ENCODE data around the gene DEPDC5. TPM values are rescaled to one million over a fixed set of nuclear protein-coding genes. Genes with fewer than 3 reads are reported as not detected.
"Not testable (repeated sequence)": the region's sequence is repeated elsewhere in the genome, so short reads cannot be mapped to it uniquely, and the experiment has no call there.

DEPDC5 gene
- total RNA-seq, 1 donor from 2014 or later = 13.6 TPM

GRCh38 chr22:31750365-31751284 lies 3.2 kb upstream of the DEPDC5 start:
- no peak for DNase-seq (ENCODE audit: low read depth)
- Histone ChIP-seq H3K27me3 (ENCODE audit: control insufficient read depth, insufficient read depth, low read length) (no peaks in the 10 kb centered on the region), H3K36me3 (ENCODE audit: control insufficient read depth, insufficient read depth, low read length) (no peaks in the 10 kb centered on the region), H3K4me3 (ENCODE audit: low read depth, low read length) (no peak overlapping the region)
- no peak for TF ChIP-seq CTCF (IDR thresholded peaks at IDR 0.05; ENCODE audit: insufficient read depth, low read length, poor library complexity, severe bottlenecking)

GRCh38 chr22:31752096-31752847 lies 1.5 kb upstream of the DEPDC5 start:
- Histone ChIP-seq H3K4me3 (ENCODE audit: low read depth, low read length) (no peak overlapping the region), H3K27me3 (ENCODE audit: control insufficient read depth, insufficient read depth, low read length) (no peaks in the 10 kb centered on the region), H3K36me3 (ENCODE audit: control insufficient read depth, insufficient read depth, low read length) (no peaks in the 10 kb centered on the region)
- TF ChIP-seq CTCF (IDR thresholded peaks at IDR 0.05; ENCODE audit: insufficient read depth, low read length, poor library complexity, severe bottlenecking) = no peak
- no peak for DNase-seq (ENCODE audit: low read depth)

- H3K4me3 ChIP-seq (ENCODE audit: low read depth, low read length) = peak overlapping the region; percentile 65
- no peak for DNase-seq (ENCODE audit: low read depth)
- no peaks in the 10 kb centered on the region for H3K27me3 ChIP-seq (ENCODE audit: control insufficient read depth, insufficient read depth, low read length)
- TF ChIP-seq CTCF (IDR thresholded peaks at IDR 0.05; ENCODE audit: insufficient read depth, low read length, poor library complexity, severe bottlenecking) = no peak
- no peaks in the 10 kb centered on the region for H3K36me3 ChIP-seq (ENCODE audit: control insufficient read depth, insufficient read depth, low read length)
These were observed 700 bp upstream of the DEPDC5 start for GRCh38 chr22:31753005-31753633.

- Histone ChIP-seq H3K36me3 (ENCODE audit: control insufficient read depth, insufficient read depth, low read length) (peaks cover 1% of the 10 kb centered on the region), H3K4me3 (ENCODE audit: low read depth, low read length) (peak overlapping the region; percentile 65), H3K27me3 (ENCODE audit: control insufficient read depth, insufficient read depth, low read length) (no peaks in the 10 kb centered on the region)
- no peak for TF ChIP-seq CTCF (IDR thresholded peaks at IDR 0.05; ENCODE audit: insufficient read depth, low read length, poor library complexity, severe bottlenecking)
- no peak for DNase-seq (ENCODE audit: low read depth)
These were observed 994 bp downstream of the DEPDC5 start for GRCh38 chr22:31754813-31755212.

GRCh38 chr22:31757265-31757664 lies 3.4 kb downstream of the DEPDC5 start:
- peaks cover 1% of the 10 kb centered on the region for H3K36me3 ChIP-seq (ENCODE audit: control insufficient read depth, insufficient read depth, low read length)
- no peak overlapping the region for H3K4me3 ChIP-seq (ENCODE audit: low read depth, low read length)
- no peak for TF ChIP-seq CTCF (IDR thresholded peaks at IDR 0.05; ENCODE audit: insufficient read depth, low read length, poor library complexity, severe bottlenecking)
- no peaks in the 10 kb centered on the region for H3K27me3 ChIP-seq (ENCODE audit: control insufficient read depth, insufficient read depth, low read length)
- no peak for DNase-seq (ENCODE audit: low read depth)

GRCh38 chr22:31758860-31759259 lies 5.0 kb downstream of the DEPDC5 start:
- H3K36me3 ChIP-seq (ENCODE audit: control insufficient read depth, insufficient read depth, low read length); H3K4me3 ChIP-seq (ENCODE audit: low read depth, low read length); DNase-seq (ENCODE audit: low read depth); H3K27me3 ChIP-seq (ENCODE audit: control insufficient read depth, insufficient read depth, low read length): not testable (repeated sequence)

Data from kidney epithelial cell (primary cell).